NCI-H1436 treated with DMSO at 0.1 percent for 48 hours (cell line): ENCODE data around the gene ZNF772.
A peak's percentile ranks its signal among the peaks of the same experiment; 100 is the strongest.
"Not testable (repeated sequence)": the region's sequence is repeated elsewhere in the genome, so short reads cannot be mapped to it uniquely, and the experiment has no call there.

Source experiments
- DNase-seq: peaks from one replicate; lab custom pipeline; 2025; lab: John Stamatoyannopoulos, UW

Gene ZNF772

DNA sequence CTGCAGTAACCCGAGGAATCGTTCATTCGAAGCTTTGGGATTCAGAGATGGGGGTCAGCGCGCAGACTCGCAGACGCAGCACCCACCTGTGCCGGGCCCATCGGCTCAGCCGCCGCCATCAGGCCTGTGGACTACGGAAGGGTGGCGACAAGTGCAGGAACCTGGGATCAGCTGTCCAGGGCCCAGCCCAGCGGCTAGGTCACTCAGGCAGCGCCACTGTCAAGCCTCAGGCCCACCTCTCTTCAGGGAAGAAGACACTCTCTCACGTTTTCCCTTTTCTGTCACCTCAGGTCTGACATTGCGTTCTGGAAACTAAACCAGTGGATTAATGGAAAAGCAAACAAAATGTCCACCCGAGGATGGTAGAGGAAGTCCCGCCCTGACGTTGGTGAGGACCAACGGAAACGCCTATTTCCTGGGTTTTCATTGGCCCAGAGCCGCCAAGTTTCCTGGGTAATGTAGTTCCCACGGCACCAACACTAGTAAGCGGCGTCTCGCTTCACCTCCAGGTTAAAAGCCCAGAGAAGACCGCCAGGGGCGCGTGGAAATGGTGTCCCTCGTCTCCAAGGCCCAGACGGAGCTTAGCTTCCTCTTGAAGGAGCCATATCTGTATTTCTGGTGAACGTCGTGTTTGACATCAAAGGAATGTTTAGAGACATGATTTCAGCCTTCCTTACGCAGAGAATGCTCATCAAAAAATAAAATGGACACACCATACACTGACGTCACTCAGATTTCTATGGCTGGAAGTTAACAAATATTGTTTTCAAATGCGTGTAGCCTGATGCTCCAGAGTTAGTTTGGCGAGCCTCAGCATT is at the start of gene ZNF772:
Gene ZNF772, minus strand, starts transcription at position 376 of the 818 bp plus-strand sequence. Its CDS starts 257 bp downstream, at position 119.
- peak; percentile 85 for DNase-seq

- not testable (repeated sequence) for DNase-seq
Observed at GRCh38 chr19:57518021-57518420, 40.7 kb upstream of the ZNF772 start.

DNA sequence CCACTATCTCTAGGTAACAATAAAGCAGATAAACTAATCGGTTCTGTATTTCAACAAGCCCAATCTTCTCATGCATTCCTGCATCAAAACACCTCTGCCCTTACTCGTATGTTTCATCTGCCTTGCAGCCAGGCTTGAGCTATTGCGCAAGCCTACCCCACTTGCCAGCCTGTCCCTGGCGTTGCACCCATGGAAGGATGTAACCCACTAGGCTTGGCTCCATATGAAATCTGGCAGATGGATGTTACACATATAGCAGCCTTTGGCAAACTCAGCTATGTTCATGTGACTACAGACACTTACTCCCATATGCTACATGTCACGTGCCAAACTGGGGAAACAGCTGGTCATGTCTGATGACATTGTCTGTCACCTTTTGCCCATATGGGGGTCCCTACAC is 37.9 kb upstream of the ZNF772 start:
- no peak for DNase-seq

- DNase-seq, result no peak
Observed at GRCh38 chr19:57512845-57513244, 35.5 kb upstream of the ZNF772 start.

DNA sequence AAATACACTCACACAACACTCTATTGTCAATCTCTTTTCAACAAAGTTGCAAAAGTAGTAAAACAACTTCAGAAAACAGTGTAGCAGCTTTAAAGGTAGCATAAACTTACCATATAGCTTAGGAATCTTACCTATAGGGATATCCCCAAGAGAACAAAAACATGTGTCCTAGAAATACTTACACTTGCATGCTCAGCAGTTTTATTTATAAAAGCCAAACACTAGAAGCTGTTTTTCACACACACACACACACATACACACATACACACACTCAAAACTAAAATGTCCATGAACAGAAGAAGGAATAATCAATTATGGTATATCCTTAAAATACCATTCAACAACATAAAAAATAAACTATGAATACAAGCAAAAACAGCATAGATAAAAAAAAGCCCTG is 34.1 kb upstream of the ZNF772 start:
- DNase-seq, result no peak

DNA sequence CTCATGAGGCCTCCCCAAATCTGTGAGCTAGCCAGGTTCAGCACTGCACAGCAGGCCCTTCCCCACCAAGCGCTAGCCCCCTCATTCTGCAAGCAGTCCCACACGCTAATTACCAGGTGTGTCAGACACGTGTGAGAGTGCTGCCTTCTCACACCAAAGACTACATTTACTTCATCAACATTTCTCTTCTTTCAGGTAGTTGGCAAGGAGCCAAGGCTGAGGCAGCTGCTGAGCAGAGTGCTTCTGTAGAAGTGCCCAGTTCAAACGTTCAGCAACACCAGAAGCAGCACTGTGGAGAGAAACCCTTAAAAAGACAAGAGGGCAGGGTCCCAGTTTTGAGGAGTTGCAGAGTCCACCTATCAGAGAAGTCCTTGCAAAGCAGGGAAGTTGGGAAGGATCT is 28.8 kb upstream of the ZNF772 start:
- no peak for DNase-seq

DNA sequence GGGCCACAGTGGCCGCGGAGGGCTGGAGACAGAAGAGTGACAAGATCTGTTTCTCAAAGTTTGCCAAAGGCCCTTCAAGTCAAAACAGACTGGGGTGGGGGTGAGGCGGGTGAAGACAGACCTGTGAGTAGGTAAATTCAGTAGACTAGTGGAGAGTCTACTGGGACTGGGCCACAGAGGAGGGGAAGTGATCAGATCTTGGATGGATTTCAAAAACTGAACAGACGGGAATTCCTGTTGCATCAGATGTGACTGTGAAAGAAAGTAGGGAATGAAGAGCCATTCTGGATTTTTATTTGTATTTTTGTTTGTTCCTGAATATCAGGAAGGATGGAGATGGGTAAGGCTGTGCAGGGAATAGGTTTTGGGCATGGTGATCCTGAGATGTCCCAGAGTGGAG is 23.0 kb upstream of the ZNF772 start:
- DNase-seq, result not testable (repeated sequence)

GRCh38 chr19:57499680-57500395 is 22.5 kb upstream of the ZNF772 start, which contains the start of gene ZNF773:
ZNF773 (plus strand) TSS chr19:57499938; CDS start chr19:57500081, 143 bp downstream.
- DNase-seq, result peak; percentile 85

GRCh38 chr19:57499332-57499679 is 21.9 kb upstream of the ZNF772 start:
- not testable (repeated sequence) for DNase-seq

DNA sequence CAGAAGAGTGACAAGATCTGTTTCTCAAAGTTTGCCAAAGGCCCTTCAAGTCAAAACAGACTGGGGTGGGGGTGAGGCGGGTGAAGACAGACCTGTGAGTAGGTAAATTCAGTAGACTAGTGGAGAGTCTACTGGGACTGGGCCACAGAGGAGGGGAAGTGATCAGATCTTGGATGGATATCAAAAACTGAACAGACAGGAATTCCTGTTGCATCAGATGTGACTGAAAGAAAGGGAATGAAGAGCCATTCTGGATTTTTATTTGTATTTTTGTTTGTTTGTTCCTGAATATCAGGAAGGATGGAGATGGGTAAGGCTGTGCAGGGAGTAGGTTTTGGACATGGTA is 10.9 kb upstream of the ZNF772 start:
- DNase-seq, result not testable (repeated sequence)

DNA sequence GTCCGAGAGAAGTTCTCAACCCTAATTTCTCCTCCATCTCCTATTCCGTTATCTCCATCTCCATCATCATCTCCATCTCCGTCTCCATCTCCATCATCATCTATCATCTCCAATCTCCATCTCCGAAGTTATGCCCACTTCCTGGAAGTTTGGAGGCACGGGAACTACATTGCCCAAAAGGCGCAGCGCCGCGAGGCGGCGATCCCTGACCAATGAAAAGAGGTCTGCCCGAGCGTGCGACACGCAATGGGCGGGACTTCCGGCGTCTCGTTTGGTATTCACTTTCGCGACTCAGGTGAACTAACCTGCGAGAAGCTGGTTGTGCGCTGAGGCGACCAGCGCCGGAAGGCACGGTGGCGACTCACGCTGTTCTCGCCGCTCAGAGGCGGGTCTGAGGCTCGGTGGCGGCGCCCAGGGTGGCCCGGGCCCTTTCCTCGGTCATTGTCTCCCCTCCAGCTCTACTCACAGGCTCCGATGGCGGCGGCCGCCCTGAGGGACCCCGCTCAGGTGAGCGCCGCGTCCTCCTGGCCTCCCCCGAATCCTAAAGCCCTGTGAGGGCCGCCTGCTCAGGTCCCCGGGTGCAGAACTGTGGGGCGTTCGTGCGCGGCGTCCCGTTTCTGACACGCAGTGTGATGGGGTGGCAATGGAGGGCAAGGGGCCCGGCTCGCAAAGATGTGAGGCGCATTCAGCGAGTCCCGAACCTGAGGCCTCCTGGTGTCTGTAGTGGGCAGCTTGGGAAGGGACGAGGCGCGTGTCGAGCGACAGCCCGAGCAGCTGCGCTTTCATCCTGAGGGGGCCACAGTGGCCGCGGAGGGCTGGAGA is 10.3 kb upstream of the ZNF772 start, which contains the start of gene ZNF419:
Gene ZNF419, plus strand, starts transcription at position 274 of the 822 bp plus-strand sequence. Its CDS starts 201 bp downstream, at position 475.
- peak; percentile 75 for DNase-seq

GRCh38 chr19:57473646-57474045 is 3.7 kb downstream of the ZNF772 start:
- no peak for DNase-seq

DNA sequence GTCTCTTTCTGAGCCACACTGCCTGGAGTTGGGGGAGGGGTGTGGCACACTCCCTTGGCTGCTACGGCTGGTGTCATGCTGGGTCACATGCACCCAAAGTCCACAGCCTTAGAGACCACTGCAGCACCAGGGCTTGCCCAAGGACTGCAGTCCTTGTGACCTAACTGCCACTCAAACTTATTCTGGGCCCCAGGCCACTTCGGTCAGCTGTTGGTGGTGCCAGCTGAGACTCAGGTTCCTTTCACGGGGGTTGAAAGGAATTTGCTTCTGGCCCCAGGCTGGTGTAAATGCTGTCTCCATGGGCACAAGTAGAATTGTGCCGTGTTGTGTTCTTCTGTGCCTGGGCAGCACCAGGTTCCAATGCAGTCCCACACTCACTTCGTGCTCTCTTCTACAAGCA is 10.9 kb downstream of the ZNF772 start:
- no peak for DNase-seq

DNA sequence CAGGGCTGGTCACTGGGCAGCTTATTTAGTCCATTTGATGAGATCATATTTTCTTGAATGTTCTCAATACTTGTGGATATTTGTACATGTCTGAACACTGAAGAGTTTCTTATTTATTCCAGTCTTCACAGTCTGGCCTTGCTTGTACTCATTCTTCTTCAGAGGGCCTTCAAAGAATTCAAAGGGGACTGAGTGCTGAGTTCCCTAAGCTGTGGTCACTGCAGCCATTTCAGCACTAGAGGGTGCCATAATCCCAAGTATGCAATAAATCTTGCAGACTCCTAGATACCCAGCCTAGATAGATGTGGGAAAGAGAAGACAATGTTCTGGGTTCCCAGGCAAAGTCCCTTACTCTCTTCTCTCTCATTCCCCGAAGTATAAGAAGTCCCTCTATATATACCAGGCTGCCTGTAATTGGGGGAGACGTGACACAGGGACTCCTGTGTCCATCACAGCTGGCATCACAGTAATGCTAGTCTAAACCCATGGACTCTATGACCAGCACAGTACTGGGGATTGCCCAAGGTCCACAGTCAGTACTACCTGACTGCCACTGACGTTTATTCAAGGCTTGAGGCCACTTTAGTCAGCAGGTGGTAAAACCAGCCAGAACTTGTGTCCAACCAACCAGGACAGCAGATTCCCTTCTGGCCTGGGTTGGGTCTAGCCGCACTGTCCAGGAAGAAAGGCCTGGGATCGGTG is 11.5 kb downstream of the ZNF772 start:
- DNase-seq, result no peak

DNA sequence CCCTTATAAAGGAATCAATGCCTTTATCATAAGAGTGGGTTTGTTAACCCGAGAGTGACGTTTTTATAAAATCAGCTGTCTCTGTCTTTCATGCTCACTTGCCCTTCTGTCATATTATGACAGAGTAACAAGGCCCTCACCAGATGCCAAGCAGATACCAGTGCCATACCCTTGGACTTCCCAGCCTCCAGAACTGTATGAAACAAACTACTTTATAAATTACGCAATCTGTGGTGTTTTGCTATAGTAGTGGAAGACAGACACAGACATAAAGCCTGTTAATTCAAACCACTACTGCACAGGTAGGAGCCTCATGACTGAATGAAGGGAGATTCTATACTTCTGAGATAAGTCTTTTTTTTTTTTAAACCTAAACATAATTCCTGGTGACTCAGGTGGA is 25.1 kb downstream of the ZNF772 start:
- no peak for DNase-seq

DNA sequence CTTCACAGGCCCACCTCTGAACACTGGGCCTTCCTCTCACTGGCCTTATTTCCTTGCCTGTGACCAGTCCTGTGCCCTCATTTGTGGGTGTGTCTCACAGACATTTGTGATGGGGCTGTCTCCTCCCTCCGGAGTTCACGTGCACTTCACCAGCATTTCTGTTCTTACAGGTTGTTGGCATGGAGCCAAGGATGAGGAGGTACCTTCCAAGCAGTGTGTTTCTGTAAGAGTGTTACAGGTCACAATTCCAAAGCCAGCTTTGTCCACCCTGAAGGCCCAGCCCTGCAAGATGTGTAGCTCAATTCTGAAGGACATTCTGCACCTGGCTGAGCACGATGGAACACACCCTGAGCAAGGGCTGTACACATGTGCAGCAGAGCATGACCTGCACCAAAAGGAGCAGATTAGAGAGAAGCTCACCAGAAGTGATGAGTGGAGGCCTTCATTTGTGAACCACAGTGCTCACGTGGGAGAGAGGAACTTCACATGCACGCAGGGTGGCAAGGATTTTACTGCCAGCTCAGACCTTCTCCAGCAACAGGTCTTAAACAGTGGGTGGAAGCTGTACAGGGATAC is 34.2 kb downstream of the ZNF772 start:
- DNase-seq, result no peak

GRCh38 chr19:57441979-57442752 is 35.2 kb downstream of the ZNF772 start:
- DNase-seq, result no peak

GRCh38 chr19:57438925-57439324 is 38.4 kb downstream of the ZNF772 start:
- no peak for DNase-seq

DNA sequence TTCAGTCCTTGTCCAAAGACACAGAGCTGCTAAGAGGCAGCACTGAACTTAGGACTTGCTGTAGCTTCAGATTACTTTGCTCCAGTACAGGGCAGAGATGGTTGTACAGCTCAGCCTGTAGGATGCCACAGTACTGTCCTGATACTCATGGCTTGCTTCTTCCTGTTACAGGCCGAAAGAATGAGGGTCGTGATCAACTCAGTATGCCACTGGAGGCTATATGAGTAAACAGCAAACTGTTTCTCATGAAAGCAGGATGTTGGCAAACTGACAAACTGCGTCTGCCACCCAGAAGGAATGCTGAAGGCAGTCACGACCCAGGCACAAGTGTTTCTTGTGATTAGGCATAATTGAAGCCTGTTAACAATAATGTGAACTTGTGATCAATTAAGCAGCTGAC is 39.4 kb downstream of the ZNF772 start:
- no peak for DNase-seq

- no peak for DNase-seq
Observed at GRCh38 chr19:57436417-57436816, 40.9 kb downstream of the ZNF772 start.
